ENCODE measurements around the gene FAM50A.

Gene FAM50A

GRCh38 chrX:154452823-154453222 is 8.9 kb downstream of the FAM50A start:
- H3K27ac ChIP-seq (ENCODE audit: low read depth, low read length), result no peak overlapping the region

GRCh38 chrX:154457491-154458115 is 13.7 kb downstream of the FAM50A start:
- Histone ChIP-seq H3K27me3 (ENCODE audit: control insufficient read depth in 1 of 2, insufficient read depth in 2 of 2, low read length in 2 of 2) (no peaks in the 10 kb centered on the region), H3K9me3 (ENCODE audit: control insufficient read depth in 1 of 2, low read length in 2 of 2) (no peaks in the 10 kb centered on the region), H3K27ac (ENCODE audit: low read depth, low read length) (no peak overlapping the region), H3K9ac (ENCODE audit: low read depth in 1 of 2, low read length in 2 of 2) (peak overlapping the region in 1 of 2 donors; percentile 38), H3K36me3 (ENCODE audit: control insufficient read depth in 1 of 2, insufficient read depth in 2 of 2, low read length in 2 of 2) (peaks cover 5 to 6% of the 10 kb centered on the region in 2 donors), H3K4me1 (ENCODE audit: control insufficient read depth in 1 of 2, insufficient read depth in 2 of 2, low read length in 2 of 2) (peaks cover 6 to 8% of the 10 kb centered on the region in 2 donors), H3K4me3 (ENCODE audit: low read depth in 1 of 2, low read length in 2 of 2) (peak overlapping the region; percentile 38 to 62)

More at GRCh38 chrX:154452823-154453222, 8.9 kb downstream of the FAM50A start:
- H3K4me1 ChIP-seq (ENCODE audit: control insufficient read depth in 1 of 2, insufficient read depth in 2 of 2, low read length in 2 of 2), result no peaks in the 10 kb centered on the region
- no peaks in the 10 kb centered on the region for H3K9me3 ChIP-seq (ENCODE audit: control insufficient read depth in 1 of 2, low read length in 2 of 2)
- no peaks in the 10 kb centered on the region for H3K27me3 ChIP-seq (ENCODE audit: control insufficient read depth in 1 of 2, insufficient read depth in 2 of 2, low read length in 2 of 2)
- no peak overlapping the region for H3K4me3 ChIP-seq (ENCODE audit: low read depth in 1 of 2, low read length in 2 of 2)
- peaks cover 0 to 23% of the 10 kb centered on the region in 2 donors for H3K36me3 ChIP-seq (ENCODE audit: control insufficient read depth in 1 of 2, insufficient read depth in 2 of 2, low read length in 2 of 2)
- no peak overlapping the region for H3K9ac ChIP-seq (ENCODE audit: low read depth in 1 of 2, low read length in 2 of 2)

- Histone ChIP-seq H3K9me3 (ENCODE audit: control insufficient read depth in 1 of 2, low read length in 2 of 2) (no peaks in the 10 kb centered on the region), H3K4me1 (ENCODE audit: control insufficient read depth in 1 of 2, insufficient read depth in 2 of 2, low read length in 2 of 2) (peaks cover 6 to 8% of the 10 kb centered on the region in 2 donors), H3K36me3 (ENCODE audit: control insufficient read depth in 1 of 2, insufficient read depth in 2 of 2, low read length in 2 of 2) (peaks cover 3 to 5% of the 10 kb centered on the region in 2 donors), H3K4me3 (ENCODE audit: low read depth in 1 of 2, low read length in 2 of 2) (peak within 1 kb of the TSS; percentile 60 to 64), H3K27ac (ENCODE audit: low read depth, low read length) (peak within 1 kb of the TSS; percentile 32), H3K27me3 (ENCODE audit: control insufficient read depth in 1 of 2, insufficient read depth in 2 of 2, low read length in 2 of 2) (no peaks in the 10 kb centered on the region), H3K9ac (ENCODE audit: low read depth in 1 of 2, low read length in 2 of 2) (peak within 1 kb of the TSS; percentile 43 to 51)
Observed at GRCh38 chrX:154458116-154458953, 14.4 kb downstream of the FAM50A start, which contains the start of gene PLXNA3. Gene PLXNA3, plus strand, starts transcription at chrX:154458281. Its CDS starts 1,903 bp downstream, at chrX:154460184.

GRCh38 chrX:154458954-154459778 is 15.2 kb downstream of the FAM50A start:
- no peaks in the 10 kb centered on the region for H3K9me3 ChIP-seq (ENCODE audit: control insufficient read depth in 1 of 2, low read length in 2 of 2)
- H3K4me1 ChIP-seq (ENCODE audit: control insufficient read depth in 1 of 2, insufficient read depth in 2 of 2, low read length in 2 of 2), result peaks cover 6 to 8% of the 10 kb centered on the region in 2 donors
- H3K36me3 ChIP-seq (ENCODE audit: control insufficient read depth in 1 of 2, insufficient read depth in 2 of 2, low read length in 2 of 2), result peaks cover 3 to 5% of the 10 kb centered on the region in 2 donors
- H3K9ac ChIP-seq (ENCODE audit: low read depth in 1 of 2, low read length in 2 of 2), result peak overlapping the region; percentile 43 to 51
- H3K27me3 ChIP-seq (ENCODE audit: control insufficient read depth in 1 of 2, insufficient read depth in 2 of 2, low read length in 2 of 2), result no peaks in the 10 kb centered on the region
- no peak overlapping the region for H3K27ac ChIP-seq (ENCODE audit: low read depth, low read length)
- peak overlapping the region; percentile 60 to 64 for H3K4me3 ChIP-seq (ENCODE audit: low read depth in 1 of 2, low read length in 2 of 2)

GRCh38 chrX:154459832-154460231 is 15.9 kb downstream of the FAM50A start:
- Histone ChIP-seq H3K9me3 (ENCODE audit: control insufficient read depth in 1 of 2, low read length in 2 of 2) (no peaks in the 10 kb centered on the region), H3K9ac (ENCODE audit: low read depth in 1 of 2, low read length in 2 of 2) (peak overlapping the region in 1 of 2 donors; percentile 43), H3K36me3 (ENCODE audit: control insufficient read depth in 1 of 2, insufficient read depth in 2 of 2, low read length in 2 of 2) (peaks cover 5 to 7% of the 10 kb centered on the region in 2 donors), H3K27me3 (ENCODE audit: control insufficient read depth in 1 of 2, insufficient read depth in 2 of 2, low read length in 2 of 2) (no peaks in the 10 kb centered on the region), H3K4me1 (ENCODE audit: control insufficient read depth in 1 of 2, insufficient read depth in 2 of 2, low read length in 2 of 2) (peaks cover 6 to 8% of the 10 kb centered on the region in 2 donors), H3K4me3 (ENCODE audit: low read depth in 1 of 2, low read length in 2 of 2) (peak overlapping the region in 1 of 2 donors; percentile 60), H3K27ac (ENCODE audit: low read depth, low read length) (no peak overlapping the region)

GRCh38 chrX:154460326-154460725 is 16.4 kb downstream of the FAM50A start:
- no peak overlapping the region for H3K27ac ChIP-seq (ENCODE audit: low read depth, low read length)
- no peaks in the 10 kb centered on the region for H3K27me3 ChIP-seq (ENCODE audit: control insufficient read depth in 1 of 2, insufficient read depth in 2 of 2, low read length in 2 of 2)
- H3K9ac ChIP-seq (ENCODE audit: low read depth in 1 of 2, low read length in 2 of 2), result no peak overlapping the region
- no peak overlapping the region for H3K4me3 ChIP-seq (ENCODE audit: low read depth in 1 of 2, low read length in 2 of 2)
- peaks cover 5 to 7% of the 10 kb centered on the region in 2 donors for H3K36me3 ChIP-seq (ENCODE audit: control insufficient read depth in 1 of 2, insufficient read depth in 2 of 2, low read length in 2 of 2)
- no peaks in the 10 kb centered on the region for H3K9me3 ChIP-seq (ENCODE audit: control insufficient read depth in 1 of 2, low read length in 2 of 2)
- peaks cover 6 to 8% of the 10 kb centered on the region in 2 donors for H3K4me1 ChIP-seq (ENCODE audit: control insufficient read depth in 1 of 2, insufficient read depth in 2 of 2, low read length in 2 of 2)

GRCh38 chrX:154462396-154462795 is 18.5 kb downstream of the FAM50A start:
- Histone ChIP-seq H3K36me3 (ENCODE audit: control insufficient read depth in 1 of 2, insufficient read depth in 2 of 2, low read length in 2 of 2) (peaks cover 5 to 19% of the 10 kb centered on the region in 2 donors), H3K9ac (ENCODE audit: low read depth in 1 of 2, low read length in 2 of 2) (no peak overlapping the region), H3K27ac (ENCODE audit: low read depth, low read length) (no peak overlapping the region), H3K9me3 (ENCODE audit: control insufficient read depth in 1 of 2, low read length in 2 of 2) (no peaks in the 10 kb centered on the region), H3K4me1 (ENCODE audit: control insufficient read depth in 1 of 2, insufficient read depth in 2 of 2, low read length in 2 of 2) (peaks cover 6 to 8% of the 10 kb centered on the region in 2 donors), H3K27me3 (ENCODE audit: control insufficient read depth in 1 of 2, insufficient read depth in 2 of 2, low read length in 2 of 2) (no peaks in the 10 kb centered on the region), H3K4me3 (ENCODE audit: low read depth in 1 of 2, low read length in 2 of 2) (no peak overlapping the region)

GRCh38 chrX:154463611-154464220 is 19.8 kb downstream of the FAM50A start:
- H3K27ac ChIP-seq (ENCODE audit: low read depth, low read length), result no peak overlapping the region
- H3K36me3 ChIP-seq (ENCODE audit: control insufficient read depth in 1 of 2, insufficient read depth in 2 of 2, low read length in 2 of 2), result peaks cover 5 to 19% of the 10 kb centered on the region in 2 donors
- no peaks in the 10 kb centered on the region for H3K27me3 ChIP-seq (ENCODE audit: control insufficient read depth in 1 of 2, insufficient read depth in 2 of 2, low read length in 2 of 2)
- no peak overlapping the region for H3K9ac ChIP-seq (ENCODE audit: low read depth in 1 of 2, low read length in 2 of 2)
- no peaks in the 10 kb centered on the region for H3K9me3 ChIP-seq (ENCODE audit: control insufficient read depth in 1 of 2, low read length in 2 of 2)
- H3K4me3 ChIP-seq (ENCODE audit: low read depth in 1 of 2, low read length in 2 of 2), result no peak overlapping the region
- peaks cover 6 to 8% of the 10 kb centered on the region in 2 donors for H3K4me1 ChIP-seq (ENCODE audit: control insufficient read depth in 1 of 2, insufficient read depth in 2 of 2, low read length in 2 of 2)

GRCh38 chrX:154464806-154465365 is 20.9 kb downstream of the FAM50A start:
- Histone ChIP-seq H3K36me3 (ENCODE audit: control insufficient read depth in 1 of 2, insufficient read depth in 2 of 2, low read length in 2 of 2) (peaks cover 5 to 22% of the 10 kb centered on the region in 2 donors), H3K4me3 (ENCODE audit: low read depth in 1 of 2, low read length in 2 of 2) (no peak overlapping the region), H3K27ac (ENCODE audit: low read depth, low read length) (no peak overlapping the region), H3K4me1 (ENCODE audit: control insufficient read depth in 1 of 2, insufficient read depth in 2 of 2, low read length in 2 of 2) (no peaks in the 10 kb centered on the region), H3K27me3 (ENCODE audit: control insufficient read depth in 1 of 2, insufficient read depth in 2 of 2, low read length in 2 of 2) (no peaks in the 10 kb centered on the region), H3K9ac (ENCODE audit: low read depth in 1 of 2, low read length in 2 of 2) (no peak overlapping the region), H3K9me3 (ENCODE audit: control insufficient read depth in 1 of 2, low read length in 2 of 2) (no peaks in the 10 kb centered on the region)
